Glutamatergic neuron (in vitro differentiated cells): ENCODE results near the gene OR56A3. TPM values are rescaled to one million over a fixed set of nuclear protein-coding genes. Genes with fewer than 3 reads are reported as not detected.

Experiments
- DNase-seq: peaks from one replicate; pipeline ENCODE4 v3.0.0; 2022
- H3K27ac Mint-ChIP-seq: one replicate; pipeline ENCODE4 v1.8.0; 2020; ENCODE audit warnings: mild to moderate bottlenecking, mixed read lengths, inconsistent platforms; ENCODE audit not compliant: unreplicated experiment
- H3K27me3 Mint-ChIP-seq: one replicate; pipeline ENCODE4 v1.8.0; 2020; ENCODE audit warnings: mild to moderate bottlenecking, moderate library complexity, mixed read lengths, inconsistent platforms; ENCODE audit not compliant: unreplicated experiment
- H3K36me3 Mint-ChIP-seq: one replicate; pipeline ENCODE4 v1.8.0; 2020; ENCODE audit warnings: mild to moderate bottlenecking, mixed read lengths, inconsistent platforms; ENCODE audit not compliant: unreplicated experiment
- H3K4me1 Mint-ChIP-seq: one replicate; pipeline ENCODE4 v1.8.0; 2020; ENCODE audit warnings: mild to moderate bottlenecking, low read depth, mixed read lengths, inconsistent platforms; ENCODE audit not compliant: unreplicated experiment
- H3K4me3 Mint-ChIP-seq: one replicate; pipeline ENCODE4 v1.8.0; 2020; ENCODE audit warnings: mild to moderate bottlenecking, mixed read lengths, inconsistent platforms; ENCODE audit not compliant: unreplicated experiment
- H3K9me3 Mint-ChIP-seq: one replicate; pipeline ENCODE4 v1.8.0; 2020; ENCODE audit warnings: mild to moderate bottlenecking, moderate library complexity, mixed read lengths, inconsistent platforms; ENCODE audit not compliant: unreplicated experiment
- total RNA-seq: library from RNA; stranded (reverse); fragmentation: NEBNext Ultra II Directional; extraction: Animal tissue kit (Norgen Biotek cat#: 25700); gene quantifications from one replicate; pipeline ENCODE4 v1.2.1, GENCODE V29; 2021; ENCODE audit not compliant: unreplicated experiment
- TF ChIP-seq, protein P1 (sequence below): fragments of 200-600 bp; sonication (generic); IDR thresholded peaks from one replicate; pipeline ENCODE4 v1.5.0; 2021; ENCODE audit not compliant: partially characterized antibody, unreplicated experiment

The OR56A3 gene
- total RNA-seq, 1 donor from 2014 or later = not detected

DNA sequence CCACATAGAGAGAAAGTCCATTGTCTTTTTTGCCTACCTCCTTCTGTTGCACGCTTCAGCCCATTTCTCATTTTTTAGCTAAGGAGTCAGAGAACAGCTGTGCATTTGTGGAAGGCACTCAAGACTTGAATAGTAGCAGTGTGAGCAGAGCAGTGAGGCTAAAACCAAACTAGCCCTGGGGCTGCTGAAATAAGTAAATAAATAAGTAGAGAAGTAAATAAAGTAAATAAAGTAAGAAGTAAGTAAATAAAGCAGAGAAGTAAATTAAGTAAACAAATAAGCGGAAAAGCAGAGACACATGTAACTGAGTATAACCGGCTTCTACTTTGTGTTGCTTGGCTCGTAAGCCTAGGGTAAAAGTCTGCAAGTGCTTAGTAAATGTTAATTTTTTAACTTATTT lies 47.2 kb downstream of the OR56A3 start:
- peaks cover 2% of the 10 kb centered on the region for H3K27me3 Mint-ChIP-seq
- TF ChIP-seq, protein P1, sequence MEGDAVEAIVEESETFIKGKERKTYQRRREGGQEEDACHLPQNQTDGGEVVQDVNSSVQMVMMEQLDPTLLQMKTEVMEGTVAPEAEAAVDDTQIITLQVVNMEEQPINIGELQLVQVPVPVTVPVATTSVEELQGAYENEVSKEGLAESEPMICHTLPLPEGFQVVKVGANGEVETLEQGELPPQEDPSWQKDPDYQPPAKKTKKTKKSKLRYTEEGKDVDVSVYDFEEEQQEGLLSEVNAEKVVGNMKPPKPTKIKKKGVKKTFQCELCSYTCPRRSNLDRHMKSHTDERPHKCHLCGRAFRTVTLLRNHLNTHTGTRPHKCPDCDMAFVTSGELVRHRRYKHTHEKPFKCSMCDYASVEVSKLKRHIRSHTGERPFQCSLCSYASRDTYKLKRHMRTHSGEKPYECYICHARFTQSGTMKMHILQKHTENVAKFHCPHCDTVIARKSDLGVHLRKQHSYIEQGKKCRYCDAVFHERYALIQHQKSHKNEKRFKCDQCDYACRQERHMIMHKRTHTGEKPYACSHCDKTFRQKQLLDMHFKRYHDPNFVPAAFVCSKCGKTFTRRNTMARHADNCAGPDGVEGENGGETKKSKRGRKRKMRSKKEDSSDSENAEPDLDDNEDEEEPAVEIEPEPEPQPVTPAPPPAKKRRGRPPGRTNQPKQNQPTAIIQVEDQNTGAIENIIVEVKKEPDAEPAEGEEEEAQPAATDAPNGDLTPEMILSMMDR = no peak
- peaks cover 3% of the 10 kb centered on the region for H3K4me1 Mint-ChIP-seq
- peaks cover 5% of the 10 kb centered on the region for H3K36me3 Mint-ChIP-seq
- H3K9me3 Mint-ChIP-seq = no peaks in the 10 kb centered on the region
- H3K27ac Mint-ChIP-seq = no peak overlapping the region
- DNase-seq = no peak
- no peak overlapping the region for H3K4me3 Mint-ChIP-seq

DNA sequence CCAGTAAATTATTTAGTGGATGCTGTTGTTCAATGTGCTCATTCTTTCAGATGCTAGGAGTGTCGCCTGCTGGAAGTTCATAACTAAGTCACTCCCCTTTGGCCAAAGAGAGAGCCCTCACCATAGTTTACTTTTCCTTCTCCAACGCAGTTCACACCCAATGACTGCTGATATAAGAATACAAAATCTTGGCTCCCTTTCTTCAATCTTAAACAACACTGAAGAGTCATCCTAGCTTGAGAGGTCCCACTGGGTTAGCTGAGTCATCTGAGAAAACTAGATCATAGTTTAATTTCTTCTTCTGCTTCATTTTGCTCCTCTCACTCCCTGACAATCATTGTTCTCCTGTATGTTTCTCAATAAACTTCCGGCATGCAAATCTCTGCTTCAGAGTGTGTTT lies 50.1 kb downstream of the OR56A3 start:
- H3K4me3 Mint-ChIP-seq = no peak overlapping the region
- TF ChIP-seq, protein P1 = no peak
- H3K27ac Mint-ChIP-seq = no peak overlapping the region
- H3K4me1 Mint-ChIP-seq = peaks cover 3% of the 10 kb centered on the region
- DNase-seq = no peak
- peaks cover 5% of the 10 kb centered on the region for H3K36me3 Mint-ChIP-seq
- peaks cover 3% of the 10 kb centered on the region for H3K27me3 Mint-ChIP-seq
- no peaks in the 10 kb centered on the region for H3K9me3 Mint-ChIP-seq

DNA sequence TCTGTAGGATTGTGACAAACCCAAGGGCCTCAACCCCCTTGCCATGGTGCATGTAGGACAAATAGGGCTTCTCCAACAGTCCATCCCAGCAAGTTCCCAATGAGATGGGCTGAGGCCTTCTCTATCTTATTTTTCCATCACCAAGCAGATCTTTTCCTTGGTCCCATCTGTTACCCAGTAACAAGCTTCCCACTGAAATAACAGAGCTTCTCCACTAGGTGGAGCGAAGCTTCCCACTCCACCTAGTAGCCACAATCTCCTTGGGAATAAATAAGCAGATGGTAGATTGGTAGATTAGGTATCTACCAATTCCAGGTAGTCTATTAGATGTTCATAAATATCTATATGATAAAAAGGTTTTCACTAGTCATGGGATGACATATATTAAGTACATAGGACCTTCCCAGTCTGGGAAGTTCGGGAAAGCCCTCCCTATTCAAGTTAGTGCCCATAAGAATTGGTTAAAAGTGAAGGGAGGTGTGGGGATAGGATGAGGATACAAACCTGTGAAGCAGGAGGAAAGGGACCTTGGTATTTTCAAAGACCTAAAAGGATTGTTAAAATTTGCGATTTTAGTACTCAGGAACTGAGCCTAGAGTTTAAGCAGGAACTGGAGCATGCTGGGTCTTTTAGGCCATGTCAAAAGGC lies 50.7 kb downstream of the OR56A3 start:
- Mint-ChIP-seq H3K36me3 (peaks cover 5% of the 10 kb centered on the region), H3K4me1 (peaks cover 3% of the 10 kb centered on the region), H3K27ac (no peak overlapping the region), H3K4me3 (no peak overlapping the region), H3K27me3 (peaks cover 3% of the 10 kb centered on the region), H3K9me3 (no peaks in the 10 kb centered on the region)
- DNase-seq = no peak
- TF ChIP-seq, protein P1 = peak; percentile 77

DNA sequence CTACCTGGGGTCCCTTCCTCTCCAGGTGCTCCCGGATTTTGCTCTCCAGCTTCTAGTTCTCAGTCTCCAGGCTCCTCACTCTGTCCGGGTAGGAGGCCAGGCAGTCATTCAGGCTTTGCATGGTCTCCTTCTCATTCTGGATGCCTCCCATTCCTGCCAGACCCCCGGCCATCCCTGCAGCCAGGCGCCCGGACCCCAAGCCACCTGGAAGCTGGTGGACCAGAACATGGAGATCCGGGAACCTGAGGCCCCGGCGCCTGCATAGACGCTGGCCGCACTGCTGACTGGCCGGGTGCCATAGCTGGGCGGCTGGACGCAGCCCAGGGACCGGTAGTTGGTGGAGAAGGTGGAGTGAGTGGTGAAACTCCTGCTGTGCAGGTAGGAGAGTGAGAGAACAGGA lies 52.7 kb downstream of the OR56A3 start:
- no peak overlapping the region for H3K27ac Mint-ChIP-seq
- H3K27me3 Mint-ChIP-seq = peaks cover 4% of the 10 kb centered on the region
- H3K36me3 Mint-ChIP-seq = peaks cover 5% of the 10 kb centered on the region
- peaks cover 3% of the 10 kb centered on the region for H3K4me1 Mint-ChIP-seq
- no peak overlapping the region for H3K4me3 Mint-ChIP-seq
- TF ChIP-seq, protein P1 = no peak
- no peak for DNase-seq
- no peaks in the 10 kb centered on the region for H3K9me3 Mint-ChIP-seq

Other genes with a start within 250 kb of the OR56A3 start
- not detected for gene OR56B1, start 205.8 kb upstream of the OR56A3 start, total RNA-seq
- gene OR52N4, start 188.0 kb upstream of the OR56A3 start, total RNA-seq = not detected
- not detected for gene OR52N5, start 158.9 kb upstream of the OR56A3 start, total RNA-seq
- gene OR52N1, start 151.0 kb upstream of the OR56A3 start, total RNA-seq = not detected
- not detected for gene OR52N2, start 133.3 kb upstream of the OR56A3 start, total RNA-seq
- gene OR52E6, start 100.4 kb upstream of the OR56A3 start, total RNA-seq = not detected
- gene OR52E8, start 84.6 kb upstream of the OR56A3 start, total RNA-seq = not detected
- not detected for gene OR52E4, start 61.6 kb upstream of the OR56A3 start, total RNA-seq
- gene OR52E5, start 49.0 kb upstream of the OR56A3 start, total RNA-seq = not detected
- not detected for gene OR56A5, start 26.2 kb downstream of the OR56A3 start, total RNA-seq
- not detected for gene OR52L1, start 44.7 kb downstream of the OR56A3 start, total RNA-seq
- gene OR56A4, start 64.7 kb downstream of the OR56A3 start, total RNA-seq = 0.34 TPM
- gene OR56A1, start 88.5 kb downstream of the OR56A3 start, total RNA-seq = 0.15 TPM
- not detected for gene OR56B4, start 165.4 kb downstream of the OR56A3 start, total RNA-seq
- not detected for gene OR52B2, start 228.1 kb downstream of the OR56A3 start, total RNA-seq